ENCODE data around the gene SLC9A5. TPM values are rescaled to one million over a fixed set of nuclear protein-coding genes. Genes with fewer than 3 reads are reported as not detected.

SLC9A5 gene
- polyA plus RNA-seq, 12 donors: 0.54 to 1.9 (median 1.1) TPM; not detected in 2

- no peak for DNase-seq
Observed at GRCh38 chr16:67310561-67310960, 61.8 kb downstream of the SLC9A5 start.

- DNase-seq: peak; percentile 21
Observed at GRCh38 chr16:67311607-67312488, 63.1 kb downstream of the SLC9A5 start.

- DNase-seq: no peak
Observed at GRCh38 chr16:67312719-67313118, 63.9 kb downstream of the SLC9A5 start.

GRCh38 chr16:67317853-67318252 is 69.1 kb downstream of the SLC9A5 start:
- DNase-seq: no peak

Other genes with a start within 250 kb of the SLC9A5 start
- 10 to 100 TPM in 11 of 12 donors, not detected in 1; 35.5 to 56.0 (median 42.3) TPM for gene CBFB, start 219.8 kb upstream of the SLC9A5 start, polyA plus RNA-seq (ENCODE audit: insufficient read length in 12 of 12)
- 10 to 100 TPM in 11 of 12 donors, not detected in 1; 16.2 to 23.9 (median 19.7) TPM for gene PHAF1, start 139.0 kb upstream of the SLC9A5 start, polyA plus RNA-seq (ENCODE audit: insufficient read length in 12 of 12)
- 10 to 100 TPM in 5 of 12 donors, 1 to 10 TPM in 6, not detected in 1; 7.1 to 17.2 (median 9.7) TPM for gene B3GNT9, start 98.0 kb upstream of the SLC9A5 start, polyA plus RNA-seq (ENCODE audit: insufficient read length in 12 of 12)
- gene TRADD, start 89.1 kb upstream of the SLC9A5 start, polyA plus RNA-seq (ENCODE audit: insufficient read length in 12 of 12): 1 to 10 TPM in 10 of 12 donors, not detected in 2; 2.0 to 5.8 (median 3.2) TPM
- 1 to 10 TPM in 9 of 12 donors, under 1 TPM in 1, not detected in 2; 0.74 to 3.7 (median 2.1) TPM for gene FBXL8, start 89.0 kb upstream of the SLC9A5 start, polyA plus RNA-seq (ENCODE audit: insufficient read length in 12 of 12)
- 10 to 100 TPM in 2 of 12 donors, 1 to 10 TPM in 9, not detected in 1; 1.4 to 15.2 (median 4.2) TPM for gene HSF4, start 84.2 kb upstream of the SLC9A5 start, polyA plus RNA-seq (ENCODE audit: insufficient read length in 12 of 12)
- gene NOL3, start 78.4 kb upstream of the SLC9A5 start, polyA plus RNA-seq (ENCODE audit: insufficient read length in 12 of 12): 10 to 100 TPM in 11 of 12 donors, not detected in 1; 16.3 to 42.3 (median 34.2) TPM
- gene MATCAP1, start 65.0 kb upstream of the SLC9A5 start, polyA plus RNA-seq (ENCODE audit: insufficient read length in 12 of 12): 10 to 100 TPM in 11 of 12 donors, not detected in 1; 12.3 to 43.5 (median 16.9) TPM
- 10 to 100 TPM in 3 of 12 donors, 1 to 10 TPM in 8, not detected in 1; 5.7 to 13.6 (median 8.1) TPM for gene EXOC3L1, start 58.8 kb upstream of the SLC9A5 start, polyA plus RNA-seq (ENCODE audit: insufficient read length in 12 of 12)
- 10 to 100 TPM in 11 of 12 donors, not detected in 1; 29.4 to 85.1 (median 41.0) TPM for gene E2F4, start 56.8 kb upstream of the SLC9A5 start, polyA plus RNA-seq (ENCODE audit: insufficient read length in 12 of 12)
- gene ELMO3, start 49.8 kb upstream of the SLC9A5 start, polyA plus RNA-seq (ENCODE audit: insufficient read length in 12 of 12): 1 to 10 TPM in 5 of 12 donors, under 1 TPM in 5, not detected in 2; 0.49 to 4.7 (median 1.0) TPM
- 10 to 100 TPM in 11 of 12 donors, not detected in 1; 15.1 to 23.7 (median 18.1) TPM for gene TMEM208, start 21.8 kb upstream of the SLC9A5 start, polyA plus RNA-seq (ENCODE audit: insufficient read length in 12 of 12)
- gene FHOD1, start 1.5 kb upstream of the SLC9A5 start, polyA plus RNA-seq (ENCODE audit: insufficient read length in 12 of 12): 10 to 100 TPM in 11 of 12 donors, not detected in 1; 16.3 to 32.4 (median 20.6) TPM
- 10 to 100 TPM in 4 of 12 donors, 1 to 10 TPM in 7, not detected in 1; 5.0 to 14.6 (median 9.7) TPM for gene PLEKHG4, start 30.6 kb downstream of the SLC9A5 start, polyA plus RNA-seq (ENCODE audit: insufficient read length in 12 of 12)
- under 1 TPM in 9 of 12 donors, not detected in 3; 0.09 to 0.95 (median 0.33) TPM for gene KCTD19, start 77.8 kb downstream of the SLC9A5 start, polyA plus RNA-seq (ENCODE audit: insufficient read length in 12 of 12)
- gene LRRC36, start 77.8 kb downstream of the SLC9A5 start, polyA plus RNA-seq (ENCODE audit: insufficient read length in 12 of 12): 1 to 10 TPM in 1 of 12 donors, under 1 TPM in 9, not detected in 2; 0.24 to 1.1 (median 0.47) TPM
- gene TPPP3, start 144.5 kb downstream of the SLC9A5 start, polyA plus RNA-seq (ENCODE audit: insufficient read length in 12 of 12): 100 to 1,000 TPM in 11 of 12 donors, not detected in 1; 232 to 581 (median 412) TPM
- gene ZDHHC1, start 167.5 kb downstream of the SLC9A5 start, polyA plus RNA-seq (ENCODE audit: insufficient read length in 12 of 12): 10 to 100 TPM in 11 of 12 donors, not detected in 1; 11.7 to 26.8 (median 17.0) TPM
- gene HSD11B2, start 182.1 kb downstream of the SLC9A5 start, polyA plus RNA-seq (ENCODE audit: insufficient read length in 12 of 12): 10 to 100 TPM in 2 of 12 donors, 1 to 10 TPM in 9, not detected in 1; 5.1 to 11.8 (median 8.1) TPM
- gene ATP6V0D1, start 232.2 kb downstream of the SLC9A5 start, polyA plus RNA-seq (ENCODE audit: insufficient read length in 12 of 12): 10 to 100 TPM in 11 of 12 donors, not detected in 1; 44.5 to 67.3 (median 55.4) TPM
- under 1 TPM in 3 of 12 donors, not detected in 9; 0.25 to 0.59 (median 0.25) TPM for gene AGRP, start 234.6 kb downstream of the SLC9A5 start, polyA plus RNA-seq (ENCODE audit: insufficient read length in 12 of 12)

All from muscle of arm (tissue), 12 donors.